Loucy (cell line): ENCODE measurements around the gene BEND7.

Source experiments
- H2AFZ ChIP-seq: fragments of 200-600 bp; sonication (generic); 2 replicates; pipeline ENCODE4 v1.6.0; 2016; ENCODE audit warnings: antibody characterized with exemption, mild to moderate bottlenecking, low read length, moderate library complexity
- H3F3A ChIP-seq: fragments of 200-600 bp; 2 replicates; pipeline ENCODE4 v1.6.0; 2016; ENCODE audit warnings: antibody characterized with exemption, low read depth, mild to moderate bottlenecking
- H3K27me3 ChIP-seq: fragments of 200-600 bp; sonication (generic); 2 replicates; pipeline ENCODE4 v1.6.1; 2014; ENCODE audit warnings: low read length, mild to moderate bottlenecking; ENCODE audit not compliant: insufficient read depth, poor library complexity, severe bottlenecking
- H3K36me3 ChIP-seq: fragments of 200-600 bp; sonication (generic); 2 replicates; pipeline ENCODE4 v1.6.1; 2016; ENCODE audit warnings: low read length; ENCODE audit not compliant: insufficient read depth
- H3K4me1 ChIP-seq: fragments of 200-600 bp; sonication (generic); 2 replicates; pipeline ENCODE4 v1.5.1; 2014; ENCODE audit warnings: low read length, mild to moderate bottlenecking; ENCODE audit not compliant: insufficient read depth, poor library complexity, severe bottlenecking
- H3K4me2 ChIP-seq: fragments of 200-600 bp; sonication (generic); 2 replicates; pipeline ENCODE4 v1.6.0; 2014; ENCODE audit warnings: antibody characterized with exemption, low read length, low read depth, mild to moderate bottlenecking; ENCODE audit not compliant: poor library complexity, severe bottlenecking
- H3K4me3 ChIP-seq: fragments of 200-600 bp; sonication (generic); 2 replicates; pipeline ENCODE4 v1.5.1; 2014; ENCODE audit warnings: low read length, mild to moderate bottlenecking, mixed read lengths; ENCODE audit not compliant: poor library complexity, severe bottlenecking
- H3K79me2 ChIP-seq: fragments of 200-600 bp; sonication (generic); 2 replicates; pipeline ENCODE4 v1.6.1; 2014; ENCODE audit warnings: low read length; ENCODE audit not compliant: insufficient read depth
- H3K9ac ChIP-seq: fragments of 200-600 bp; sonication (generic); 2 replicates; pipeline ENCODE4 v1.6.0; 2014; ENCODE audit warnings: mild to moderate bottlenecking, low read depth, low read length, moderate library complexity; ENCODE audit not compliant: poor library complexity, severe bottlenecking
- H3K9me2 ChIP-seq: fragments of 200-600 bp; sonication (generic); replicated peaks from 2 replicates; pipeline ENCODE4 v1.6.1; 2016; ENCODE audit warnings: low read depth, low read length, mixed read lengths
- H3K9me3 ChIP-seq: fragments of 200-600 bp; sonication (generic); 2 replicates; pipeline ENCODE4 v1.6.1; 2014; ENCODE audit warnings: mild to moderate bottlenecking, antibody characterized with exemption, low read length, low read depth; ENCODE audit not compliant: insufficient read depth
- H4K20me1 ChIP-seq: fragments of 200-600 bp; sonication (generic); 2 replicates; pipeline ENCODE4 v1.6.0; 2014; ENCODE audit warnings: antibody characterized with exemption, low read length, mild to moderate bottlenecking; ENCODE audit not compliant: insufficient read depth, poor library complexity, severe bottlenecking
- CTCF ChIP-seq: fragments of 200-600 bp; sonication (generic); conservative IDR thresholded peaks from 2 replicates; pipeline ENCODE4 v1.5.1; 2014; ENCODE audit warnings: mild to moderate bottlenecking, antibody characterized with exemption, low read length
- EZH2phosphoT487 ChIP-seq: fragments of 200-600 bp; IDR thresholded peaks from 2 replicates; pipeline ENCODE4 v1.6.1; 2018; ENCODE audit warnings: antibody characterized with exemption, mild to moderate bottlenecking, moderate library complexity, borderline replicate concordance

Gene BEND7

GRCh38 chr10:13490503-13490902 lies 38.3 kb downstream of the BEND7 start:
- no peak overlapping the region for H2AFZ ChIP-seq
- H3K4me3 ChIP-seq: no peak overlapping the region
- no peaks in the 10 kb centered on the region for H3F3A ChIP-seq
- no peaks in the 10 kb centered on the region for H3K79me2 ChIP-seq
- no peaks in the 10 kb centered on the region for H3K36me3 ChIP-seq
- H4K20me1 ChIP-seq: no peaks in the 10 kb centered on the region
- TF ChIP-seq CTCF (no peak), EZH2phosphoT487 (no peak)
- H3K9ac ChIP-seq: no peak overlapping the region
- no peaks in the 10 kb centered on the region for H3K27me3 ChIP-seq
- H3K4me1 ChIP-seq: no peaks in the 10 kb centered on the region
- H3K9me2 ChIP-seq: no peaks in the 10 kb centered on the region
- no peaks in the 10 kb centered on the region for H3K9me3 ChIP-seq
- no peak overlapping the region for H3K4me2 ChIP-seq

GRCh38 chr10:13489035-13489599 lies 39.7 kb downstream of the BEND7 start:
- Histone ChIP-seq H3F3A (no peaks in the 10 kb centered on the region), H3K27me3 (no peaks in the 10 kb centered on the region), H3K9me3 (no peaks in the 10 kb centered on the region), H3K9ac (no peak overlapping the region), H3K4me3 (no peak overlapping the region), H3K79me2 (no peaks in the 10 kb centered on the region), H3K4me2 (no peak overlapping the region), H3K9me2 (no peaks in the 10 kb centered on the region), H3K36me3 (no peaks in the 10 kb centered on the region), H4K20me1 (no peaks in the 10 kb centered on the region), H2AFZ (no peak overlapping the region), H3K4me1 (no peaks in the 10 kb centered on the region)
- TF ChIP-seq CTCF (no peak), EZH2phosphoT487 (no peak)

- H3K9ac ChIP-seq: no peak overlapping the region
Measured at GRCh38 chr10:13485623-13486022, 43.2 kb downstream of the BEND7 start.

More at GRCh38 chr10:13485623-13486022, 43.2 kb downstream of the BEND7 start:
- Histone ChIP-seq H4K20me1 (no peaks in the 10 kb centered on the region), H3F3A (no peaks in the 10 kb centered on the region), H3K9me2 (no peaks in the 10 kb centered on the region), H3K4me2 (no peak overlapping the region), H3K4me3 (no peak overlapping the region), H3K4me1 (no peaks in the 10 kb centered on the region), H3K9me3 (no peaks in the 10 kb centered on the region), H3K36me3 (no peaks in the 10 kb centered on the region), H2AFZ (no peak overlapping the region), H3K27me3 (no peaks in the 10 kb centered on the region), H3K79me2 (no peaks in the 10 kb centered on the region)
- no peak for TF ChIP-seq EZH2phosphoT487
- TF ChIP-seq CTCF: peak; percentile 32
